ENCODE results near the gene ARHGEF26. TPM values are rescaled to one million over a fixed set of nuclear protein-coding genes. Genes with fewer than 3 reads are reported as not detected.

Gene ARHGEF26
- total RNA-seq, 4 donors from 2014 or later, result 124 to 158 (median 132) TPM

GRCh38 chr3:154242766-154243165, 121.6 kb downstream of the ARHGEF26 start:
- no peak for TF ChIP-seq EP300 (IDR thresholded peaks at IDR 0.05)
- no peak for TF ChIP-seq CTCF (IDR thresholded peaks at IDR 0.05)
- no peak for TF ChIP-seq POLR2A (IDR thresholded peaks at IDR 0.05; ENCODE audit: low read depth)
- no peak for TF ChIP-seq POLR2AphosphoS5 (IDR thresholded peaks at IDR 0.05)
- H3K4me1 ChIP-seq, result peaks cover 3 to 58% (median 37%) of the 10 kb centered on the region in 4 donors
- no peak for DNase-seq (ENCODE audit: extremely low spot score)
- peaks cover 0 to 32% (median 13%) of the 10 kb centered on the region in 4 donors for H3K36me3 ChIP-seq
- no peaks in the 10 kb centered on the region for H3K9me3 ChIP-seq
- WGBS, result 71% methylated on average over 4 of the region's 4 CpGs
- intact Hi-C loops (cut with DNase I), result no loop called here
- no peak overlapping the region for H3K4me3 ChIP-seq
- peak overlapping the region; percentile 60 to 73 (median 68) for H3K27ac ChIP-seq (replicated peaks in 1 of 4)
- no peaks in the 10 kb centered on the region for H3K27me3 ChIP-seq

GRCh38 chr3:154243353-154243752, 122.2 kb downstream of the ARHGEF26 start:
- Histone ChIP-seq H3K4me1 (peaks cover 5 to 52% (median 35%) of the 10 kb centered on the region in 4 donors), H3K27ac (replicated peaks in 1 of 4) (peak overlapping the region; percentile 60 to 73 (median 68)), H3K4me3 (no peak overlapping the region), H3K9me3 (no peaks in the 10 kb centered on the region), H3K27me3 (no peaks in the 10 kb centered on the region), H3K36me3 (peaks cover 0 to 32% (median 13%) of the 10 kb centered on the region in 4 donors)
- intact Hi-C loops (cut with DNase I), result no loop called here
- DNase-seq (ENCODE audit: extremely low spot score), result no peak
- 32% methylated on average over 2 of the region's 2 CpGs for WGBS
- no peak for TF ChIP-seq POLR2A (IDR thresholded peaks at IDR 0.05; ENCODE audit: low read depth)
- peak; percentile 32 to 63 for TF ChIP-seq POLR2AphosphoS5 (IDR thresholded peaks at IDR 0.05)

- Histone ChIP-seq H3K4me3 (no peak overlapping the region), H3K36me3 (peaks cover 0 to 41% (median 18%) of the 10 kb centered on the region in 4 donors), H3K9me3 (no peaks in the 10 kb centered on the region), H3K27ac (replicated peaks in 1 of 4) (peak overlapping the region; percentile 32 to 73 (median 61)), H3K27me3 (no peaks in the 10 kb centered on the region), H3K4me1 (peaks cover 5 to 39% (median 28%) of the 10 kb centered on the region in 4 donors)
- intact Hi-C loops (cut with DNase I), result no loop called here
- no peak for DNase-seq (ENCODE audit: extremely low spot score)
- TF ChIP-seq EP300 (IDR thresholded peaks at IDR 0.05), result no peak
- no peak for TF ChIP-seq POLR2A (IDR thresholded peaks at IDR 0.05; ENCODE audit: low read depth)
- 66% methylated on average over 2 of the region's 2 CpGs for WGBS
Observed at GRCh38 chr3:154244644-154245043, 123.5 kb downstream of the ARHGEF26 start.

- WGBS, result 84% methylated on average over 2 of the region's 2 CpGs
- no peak for DNase-seq (ENCODE audit: extremely low spot score)
- Histone ChIP-seq H3K36me3 (peaks cover 0 to 22% (median 5%) of the 10 kb centered on the region in 4 donors), H3K27me3 (no peaks in the 10 kb centered on the region), H3K27ac (replicated peaks in 1 of 4) (peak overlapping the region in 3 of 4 donors; percentile 1 to 25 (median 2)), H3K9me3 (no peaks in the 10 kb centered on the region), H3K4me3 (no peak overlapping the region), H3K4me1 (peaks cover 5 to 49% (median 40%) of the 10 kb centered on the region in 4 donors)
- intact Hi-C loops (cut with DNase I), result no loop called here
- TF ChIP-seq CTCF (IDR thresholded peaks at IDR 0.05), result no peak
- TF ChIP-seq POLR2AphosphoS5 (IDR thresholded peaks at IDR 0.05), result no peak
- TF ChIP-seq EP300 (IDR thresholded peaks at IDR 0.05), result no peak
- no peak for TF ChIP-seq POLR2A (IDR thresholded peaks at IDR 0.05; ENCODE audit: low read depth)
Observed at GRCh38 chr3:154247806-154248415, 126.7 kb downstream of the ARHGEF26 start.

- peaks cover 0 to 42% (median 15%) of the 10 kb centered on the region in 4 donors for H3K36me3 ChIP-seq
- WGBS, result 89% methylated on average over 2 of the region's 4 CpGs
- DNase-seq (ENCODE audit: extremely low spot score), result no peak
- H3K27me3 ChIP-seq, result no peaks in the 10 kb centered on the region
- H3K4me3 ChIP-seq, result no peak overlapping the region
- H3K4me1 ChIP-seq, result peaks cover 5 to 39% (median 30%) of the 10 kb centered on the region in 4 donors
- H3K27ac ChIP-seq (replicated peaks in 1 of 4), result no peak overlapping the region
- TF ChIP-seq POLR2AphosphoS5 (IDR thresholded peaks at IDR 0.05), result no peak
- no peak for TF ChIP-seq EP300 (IDR thresholded peaks at IDR 0.05)
- TF ChIP-seq CTCF (IDR thresholded peaks at IDR 0.05), result no peak
- no peak for TF ChIP-seq POLR2A (IDR thresholded peaks at IDR 0.05; ENCODE audit: low read depth)
- no peaks in the 10 kb centered on the region for H3K9me3 ChIP-seq
- intact Hi-C loops (cut with DNase I), result loop anchor here (5.0 kb wide), 3 partner anchors 128 to 253 kb away; partner anchors contain the start of gene ARHGEF26
Observed at GRCh38 chr3:154250291-154250690, 129.1 kb downstream of the ARHGEF26 start.
